SK-N-SH (cell line): Measurements from ENCODE around the gene VCPKMT. TPM values are rescaled to one million over a fixed set of nuclear protein-coding genes. Genes with fewer than 3 reads are reported as not detected.

Experiments
- CTCF ChIA-PET: fragments of 300-600, 350-600 bp; formaldehyde crosslinking; extraction: SDS; loops from one replicate; lab custom pipeline; 2021; lab: Yijun Ruan, JAX
- POLR2A ChIA-PET: fragments of 350-600 bp; sonication (Branson Sonifier 250); formaldehyde crosslinking; extraction: SDS; loops from one replicate; lab custom pipeline; 2020; ENCODE audit warnings: antibody characterized with exemption, inconsistent platforms; lab: Yijun Ruan, JAX
- DNase-seq: peaks from one replicate; pipeline ENCODE4 v3.0.0; 2012
- H2AFZ ChIP-seq: fragments of 200-600 bp; sonication (generic); 2 replicates; pipeline ENCODE4 v1.8.1; 2016; ENCODE audit warnings: antibody characterized with exemption, mild to moderate bottlenecking, low read depth
- H3F3A ChIP-seq: fragments of 200-600 bp; sonication (generic); replicated peaks from 2 replicates; pipeline ENCODE3; 2016; ENCODE audit warnings: antibody characterized with exemption, mild to moderate bottlenecking; ENCODE audit not compliant: insufficient read depth
- H3K27ac ChIP-seq, 2 experiments: fragments of 200-500 bp in 1 of 2; fragments of 200-600 bp in 1 of 2; sonication (Bioruptor generic) in 1 of 2; sonication (generic), shearing (Covaris generic) in 1 of 2; 2 replicates each; pipeline versions ENCODE4 v1.5.1 to v1.6.1; 2014 to 2016; ENCODE audit warnings: low read depth in 2 of 2, inconsistent platforms in 1 of 2, low read length in 1 of 2, mild to moderate bottlenecking in 1 of 2, mixed read lengths in 1 of 2
- H3K27me3 ChIP-seq: fragments of 200-600 bp; sonication (generic), shearing (Covaris generic); 2 replicates; pipeline ENCODE4 v1.6.1; 2016; ENCODE audit warnings: mixed run types; ENCODE audit not compliant: insufficient read depth
- H3K36me3 ChIP-seq, 2 experiments: fragments of 200-500 bp in 1 of 2; fragments of 200-600 bp in 1 of 2; sonication (Bioruptor generic) in 1 of 2; sonication (generic) in 1 of 2; replicated peaks in 1 of 2; 2 replicates each; pipeline versions ENCODE3 to v1.5.1; 2014 to 2016; ENCODE audit warnings: low read length in 1 of 2, mild to moderate bottlenecking in 1 of 2; ENCODE audit not compliant: insufficient read depth in 2 of 2, control insufficient read depth in 1 of 2
- H3K4me1 ChIP-seq, 2 experiments: fragments of 200-500 bp in 1 of 2; fragments of 200-600 bp in 1 of 2; sonication (Bioruptor generic) in 1 of 2; sonication (generic), shearing (Covaris generic) in 1 of 2; 2 replicates each; pipeline versions ENCODE4 v1.5.1 to v1.6.1; 2014 to 2016; ENCODE audit warnings: low read depth in 1 of 2, low read length in 1 of 2, mixed run types in 1 of 2; ENCODE audit not compliant: insufficient read depth in 2 of 2, control insufficient read depth in 1 of 2
- H3K4me2 ChIP-seq: fragments of 200-600 bp; sonication (generic), shearing (Covaris generic); 2 replicates; pipeline ENCODE4 v1.6.1; 2017; ENCODE audit warnings: mixed run types
- H3K4me3 ChIP-seq, 2 experiments: fragments of 200-500 bp in 1 of 2; fragments of 200-600 bp in 1 of 2; sonication (Bioruptor generic) in 1 of 2; sonication (generic), shearing (Covaris generic) in 1 of 2; 2 replicates each; pipeline versions ENCODE4 v1.5.1 to v1.8.1; 2014 to 2016; ENCODE audit warnings: low read depth in 2 of 2, inconsistent platforms in 1 of 2, low read length in 1 of 2, mild to moderate bottlenecking in 1 of 2, mixed read lengths in 1 of 2, moderate library complexity in 1 of 2
- H3K79me2 ChIP-seq: fragments of 200-600 bp; sonication (generic); 2 replicates; pipeline ENCODE4 v1.8.1; 2017; ENCODE audit warnings: mild to moderate bottlenecking; ENCODE audit not compliant: insufficient read depth
- H3K9ac ChIP-seq: fragments of 200-600 bp; sonication (generic); 2 replicates; pipeline ENCODE4 v1.6.1; 2017; ENCODE audit warnings: mixed run types
- H3K9me2 ChIP-seq: fragments of 200-600 bp; sonication (generic); 2 replicates; pipeline ENCODE4 v1.6.1; 2017; ENCODE audit warnings: mixed run types
- H3K9me3 ChIP-seq: fragments of 200-600 bp; sonication (generic); 2 replicates; pipeline ENCODE4 v1.6.1; 2017; ENCODE audit warnings: mixed run types, mild to moderate bottlenecking, moderate library complexity
- H4K20me1 ChIP-seq: fragments of 200-600 bp; sonication (generic); 2 replicates; pipeline ENCODE4 v1.6.1; 2017; ENCODE audit warnings: mild to moderate bottlenecking, mixed run types; ENCODE audit not compliant: insufficient read depth
- CHD2 ChIP-seq: fragments of 150-350 bp; IDR thresholded peaks from 2 replicates; pipeline ENCODE4 v1.6.1; 2018; ENCODE audit warnings: low read length; ENCODE audit not compliant: partially characterized antibody
- CTCF ChIP-seq: fragments of 200-600 bp; sonication (generic); IDR thresholded peaks from 2 replicates; pipeline ENCODE4 v1.6.1; 2017; ENCODE audit warnings: antibody characterized with exemption, mild to moderate bottlenecking, moderate library complexity
- EP300 ChIP-seq, 2 experiments: IDR thresholded peaks; 2 replicates each; pipeline versions ENCODE4 v1.4.0 to v1.6.1; 2012; ENCODE audit warnings: borderline replicate concordance in 1 of 2, low read depth in 1 of 2, low read length in 1 of 2
- FOSL2 ChIP-seq: IDR thresholded peaks from 2 replicates; pipeline ENCODE4 v1.4.0; 2012; ENCODE audit warnings: low read depth, mild to moderate bottlenecking, moderate library complexity, borderline replicate concordance
- FOXJ3 ChIP-seq: sonication (generic); formaldehyde crosslinking; IDR thresholded peaks from 2 replicates; pipeline ENCODE4 v1.5.1; 2020; ENCODE audit warnings: mild to moderate bottlenecking, missing genetic modification reagents
- JUND ChIP-seq: IDR thresholded peaks from 2 replicates; pipeline ENCODE4 v1.4.0; 2012
- MXI1 ChIP-seq: IDR thresholded peaks from 2 replicates; pipeline ENCODE4 v1.6.1; 2012; ENCODE audit warnings: mild to moderate bottlenecking, low read depth, low read length, improper control_type of control experiment
- NRF1 ChIP-seq: IDR thresholded peaks from 2 replicates; pipeline ENCODE4 v1.6.1; 2012; ENCODE audit warnings: low read depth, mild to moderate bottlenecking, low read length
- POLR2AphosphoS5 ChIP-seq: IDR thresholded peaks from 2 replicates; pipeline ENCODE4 v1.6.1; 2012; ENCODE audit warnings: low read depth, low read length
- RAD21 ChIP-seq: IDR thresholded peaks from 2 replicates; pipeline ENCODE4 v1.6.1; 2012; ENCODE audit warnings: mild to moderate bottlenecking, low read length
- RCOR1 ChIP-seq: fragments of 150-350 bp; IDR thresholded peaks from 2 replicates; pipeline ENCODE4 v1.6.1; 2017; ENCODE audit warnings: antibody characterized with exemption, low read length
- REST ChIP-seq: IDR thresholded peaks from 2 replicates; pipeline ENCODE4 v1.6.1; 2012; ENCODE audit warnings: mild to moderate bottlenecking, low read depth, low read length, moderate library complexity
- RXRA ChIP-seq: IDR thresholded peaks from 2 replicates; pipeline ENCODE4 v1.4.0; 2012; ENCODE audit warnings: low read depth, mild to moderate bottlenecking, borderline replicate concordance
- SIN3A ChIP-seq: IDR thresholded peaks from 2 replicates; pipeline ENCODE4 v1.6.1; 2012; ENCODE audit warnings: low read depth, mild to moderate bottlenecking, low read length, moderate library complexity, borderline replicate concordance
- SMC3 ChIP-seq: IDR thresholded peaks from 2 replicates; pipeline ENCODE4 v1.6.1; 2012; ENCODE audit warnings: low read depth, low read length, improper control_type of control experiment
- TAF1 ChIP-seq: IDR thresholded peaks from 2 replicates; pipeline ENCODE4 v1.6.1; 2012; ENCODE audit warnings: low read depth, mild to moderate bottlenecking, low read length, moderate library complexity, borderline replicate concordance
- TCF12 ChIP-seq: IDR thresholded peaks from 2 replicates; pipeline ENCODE4 v1.4.0; 2012
- TEAD4 ChIP-seq: IDR thresholded peaks from 2 replicates; pipeline ENCODE4 v1.4.0; 2012; ENCODE audit warnings: mild to moderate bottlenecking, borderline replicate concordance; ENCODE audit not compliant: insufficient read depth
- YY1 ChIP-seq: IDR thresholded peaks from 2 replicates; pipeline ENCODE4 v1.4.0; 2012; ENCODE audit warnings: low read depth, mild to moderate bottlenecking
- WGBS: methylation state at CpG from one replicate; pipeline ENCODE4 v1.1.6; 2017; ENCODE audit warnings: low lambda C conversion rate; 5-methylcytosine and 5-hydroxymethylcytosine counted together
- polyA plus RNA-seq, 3 experiments: library from polyadenylated mRNA; depleted of rRNA; stranded (reverse); fragments of >200 nt; gene quantifications; 2 replicates each; pipeline ENCODE4 v1.2.3, GENCODE V29; 2012
- TF ChIP-seq, protein P1 (sequence below): fragments of 150-350 bp; IDR thresholded peaks from 2 replicates; pipeline ENCODE4 v1.6.1; 2016; ENCODE audit warnings: mild to moderate bottlenecking, low read depth, low read length

VCPKMT gene
- polyA plus RNA-seq, 1 of the 3 experiments (the other 2 are of a cell fraction) = 7.3 TPM

DNA sequence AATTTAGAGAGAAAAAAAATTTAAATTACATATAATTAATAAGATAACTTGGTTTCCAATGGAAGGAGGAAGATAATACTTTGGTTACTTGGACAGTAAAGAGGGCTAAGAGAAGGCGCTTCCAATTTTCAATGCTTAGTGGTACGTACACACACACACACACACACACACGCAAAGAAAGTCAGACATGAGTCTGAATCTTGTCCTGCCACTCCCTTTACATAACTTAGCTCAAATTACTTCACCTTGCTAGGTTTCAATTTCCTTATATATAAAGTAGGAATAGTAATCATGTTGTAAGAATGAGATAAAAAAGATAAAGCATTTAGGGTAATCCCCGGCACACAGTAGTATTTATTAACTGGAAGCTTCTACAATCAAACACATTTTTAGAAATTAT is 39.7 kb upstream of the VCPKMT start:
- no peaks in the 10 kb centered on the region for H3K9me2 ChIP-seq
- H3K4me3 ChIP-seq = no peak overlapping the region
- no peaks in the 10 kb centered on the region for H4K20me1 ChIP-seq
- no peak overlapping the region for H3K27ac ChIP-seq
- no peak for TF ChIP-seq FOXJ3 (CRISPR knock-in tag)
- TF ChIP-seq JUND = no peak
- no peak for TF ChIP-seq RAD21
- TF ChIP-seq SIN3A = no peak
- no peak for TF ChIP-seq TCF12
- no peak for TF ChIP-seq NRF1
- TF ChIP-seq TEAD4 = no peak
- TF ChIP-seq SMC3 = no peak
- TF ChIP-seq, protein P1, sequence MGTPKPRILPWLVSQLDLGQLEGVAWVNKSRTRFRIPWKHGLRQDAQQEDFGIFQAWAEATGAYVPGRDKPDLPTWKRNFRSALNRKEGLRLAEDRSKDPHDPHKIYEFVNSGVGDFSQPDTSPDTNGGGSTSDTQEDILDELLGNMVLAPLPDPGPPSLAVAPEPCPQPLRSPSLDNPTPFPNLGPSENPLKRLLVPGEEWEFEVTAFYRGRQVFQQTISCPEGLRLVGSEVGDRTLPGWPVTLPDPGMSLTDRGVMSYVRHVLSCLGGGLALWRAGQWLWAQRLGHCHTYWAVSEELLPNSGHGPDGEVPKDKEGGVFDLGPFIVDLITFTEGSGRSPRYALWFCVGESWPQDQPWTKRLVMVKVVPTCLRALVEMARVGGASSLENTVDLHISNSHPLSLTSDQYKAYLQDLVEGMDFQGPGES = no peak
- no peak for TF ChIP-seq CTCF
- TF ChIP-seq MXI1 = no peak
- TF ChIP-seq TAF1 = no peak
- no peak for TF ChIP-seq EP300 (IDR thresholded peaks at IDR 0.05; ENCODE audit: borderline replicate concordance in 1 of 2, low read depth in 1 of 2, low read length in 1 of 2)
- TF ChIP-seq CHD2 = no peak
- TF ChIP-seq POLR2AphosphoS5 = no peak
- no peak for TF ChIP-seq RXRA
- TF ChIP-seq FOSL2 = no peak
- TF ChIP-seq RCOR1 = no peak
- TF ChIP-seq REST = no peak
- no peak for TF ChIP-seq YY1
- no peak overlapping the region for H3K4me2 ChIP-seq
- H3K27me3 ChIP-seq = no peaks in the 10 kb centered on the region
- no peaks in the 10 kb centered on the region for H3K79me2 ChIP-seq
- no peaks in the 10 kb centered on the region for H3K4me1 ChIP-seq
- ChIA-PET CTCF (interaction anchor here (0.7 kb wide), 1 partner anchor 26 kb away, joined by 3 read pairs; no protein-coding TSS in a partner anchor), POLR2A (no interaction called here)
- no peaks in the 10 kb centered on the region for H3K9me3 ChIP-seq
- no peak overlapping the region for H3K9ac ChIP-seq
- H2AFZ ChIP-seq = no peak overlapping the region
- whole genome bisulfite sequencing = 85% methylated on average over 4 of the region's 4 CpGs
- DNase-seq = no peak
- peaks cover 49 to 78% of the 10 kb centered on the region in 2 experiments for H3K36me3 ChIP-seq
- peaks cover 3% of the 10 kb centered on the region for H3F3A ChIP-seq
